GM23248 (cell line): Measurements from ENCODE around the gene PDLIM7.

ENCODE experiments used
- EZH2 ChIP-seq: fragments of 200-600 bp; sonication (generic); IDR thresholded peaks from 2 replicates; pipeline ENCODE4 v1.6.1; 2018; ENCODE audit warnings: antibody characterized with exemption, mild to moderate bottlenecking; ENCODE audit not compliant: insufficient read depth, poor library complexity, severe bottlenecking
- EZH2phosphoT487 ChIP-seq: fragments of 200-600 bp; sonication (generic); IDR thresholded peaks from 2 replicates; pipeline ENCODE4 v1.6.1; 2018; ENCODE audit warnings: antibody characterized with exemption, moderate library complexity, mild to moderate bottlenecking, low read depth; ENCODE audit not compliant: insufficient read depth

DNA sequence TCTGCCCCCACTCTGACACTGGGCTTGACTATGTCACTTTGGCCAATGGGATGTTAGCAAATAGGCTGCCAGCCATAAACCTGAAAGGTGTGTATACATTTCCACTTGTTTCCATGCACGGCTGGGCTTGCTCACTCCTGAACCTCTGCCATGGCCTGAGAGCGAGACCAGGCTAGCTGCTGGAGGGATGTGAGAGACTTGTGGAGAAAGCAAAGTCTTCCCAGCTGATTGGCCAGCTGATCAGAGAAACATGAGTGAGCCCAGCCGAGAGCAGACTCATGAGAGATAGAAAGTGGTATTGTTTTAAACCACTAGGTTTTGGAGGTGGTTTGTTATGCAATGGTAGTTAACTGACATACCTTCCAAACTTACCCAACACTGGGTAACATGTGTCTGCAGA lies 43.0 kb upstream of the PDLIM7 start:
- TF ChIP-seq EZH2 (no peak), EZH2phosphoT487 (no peak)
